Progenitor cell of endocrine pancreas (in vitro differentiated cells): Measurements from ENCODE around the gene SLC25A22. TPM values are rescaled to one million over a fixed set of nuclear protein-coding genes. Genes with fewer than 3 reads are reported as not detected.

Source experiments
- DNase-seq: peaks from one replicate; pipeline ENCODE4 v3.0.0; 2021; ENCODE audit warnings: low spot score; ENCODE audit not compliant: unreplicated experiment
- H3K27ac Mint-ChIP-seq: 2 replicates; pipeline ENCODE4 v1.8.0; 2021; ENCODE audit warnings: mild to moderate bottlenecking, moderate library complexity, mixed read lengths
- H3K27me3 Mint-ChIP-seq: 2 replicates; pipeline ENCODE4 v1.8.0; 2021; ENCODE audit warnings: mixed read lengths
- H3K36me3 Mint-ChIP-seq: 2 replicates; pipeline ENCODE4 v1.8.0; 2022; ENCODE audit warnings: mixed read lengths; ENCODE audit not compliant: insufficient read depth
- H3K4me1 Mint-ChIP-seq: 2 replicates; pipeline ENCODE4 v1.8.0; 2021; ENCODE audit warnings: low read depth, mixed read lengths
- H3K4me3 Mint-ChIP-seq: 2 replicates; pipeline ENCODE4 v1.8.0; 2021; ENCODE audit warnings: low read depth, mild to moderate bottlenecking, moderate library complexity, mixed read lengths
- H3K9me3 Mint-ChIP-seq: 2 replicates; pipeline ENCODE4 v1.8.0; 2021; ENCODE audit warnings: low read depth, mixed read lengths
- CTCF ChIP-seq: fragments of 200-600 bp; sonication (generic); IDR thresholded peaks from one replicate; pipeline ENCODE4 v1.5.0; 2021; ENCODE audit warnings: antibody characterized with exemption, mild to moderate bottlenecking; ENCODE audit not compliant: unreplicated experiment
- total RNA-seq: library from RNA; stranded (reverse); gene quantifications from 2 replicates; pipeline ENCODE4 v1.2.1, GENCODE V29; 2021

SLC25A22 gene
- total RNA-seq, 1 donor from 2014 or later: 40.5 TPM

- no peaks in the 10 kb centered on the region for H3K9me3 Mint-ChIP-seq
- no peak overlapping the region for H3K27ac Mint-ChIP-seq
- H3K36me3 Mint-ChIP-seq: peaks cover 2% of the 10 kb centered on the region
- TF ChIP-seq CTCF: no peak
- H3K4me1 Mint-ChIP-seq: peaks cover 9% of the 10 kb centered on the region
- DNase-seq: peak; percentile 50
- peak overlapping the region; percentile 75 for H3K4me3 Mint-ChIP-seq
- peaks cover 34% of the 10 kb centered on the region for H3K27me3 Mint-ChIP-seq
Observed at GRCh38 chr11:827146-827896, 29.2 kb upstream of the SLC25A22 start.

- H3K27ac Mint-ChIP-seq: no peak overlapping the region
- DNase-seq: no peak
- peaks cover 30% of the 10 kb centered on the region for H3K27me3 Mint-ChIP-seq
- peak overlapping the region; percentile 73 for H3K4me3 Mint-ChIP-seq
- peaks cover 2% of the 10 kb centered on the region for H3K36me3 Mint-ChIP-seq
- no peaks in the 10 kb centered on the region for H3K9me3 Mint-ChIP-seq
- no peak for TF ChIP-seq CTCF
- peaks cover 8% of the 10 kb centered on the region for H3K4me1 Mint-ChIP-seq
Observed at GRCh38 chr11:826836-827145, 28.7 kb upstream of the SLC25A22 start.

GRCh38 chr11:826227-826621 is 28.1 kb upstream of the SLC25A22 start:
- no peak for TF ChIP-seq CTCF
- no peaks in the 10 kb centered on the region for H3K9me3 Mint-ChIP-seq
- H3K4me1 Mint-ChIP-seq: peaks cover 8% of the 10 kb centered on the region
- no peak overlapping the region for H3K27ac Mint-ChIP-seq
- DNase-seq: no peak
- peaks cover 2% of the 10 kb centered on the region for H3K36me3 Mint-ChIP-seq
- H3K27me3 Mint-ChIP-seq: peaks cover 24% of the 10 kb centered on the region
- H3K4me3 Mint-ChIP-seq: peak overlapping the region; percentile 73

GRCh38 chr11:825366-826226 is 27.5 kb upstream of the SLC25A22 start:
- DNase-seq: no peak
- H3K9me3 Mint-ChIP-seq: no peaks in the 10 kb centered on the region
- H3K4me1 Mint-ChIP-seq: peaks cover 10% of the 10 kb centered on the region
- H3K27ac Mint-ChIP-seq: no peak overlapping the region
- peaks cover 2% of the 10 kb centered on the region for H3K36me3 Mint-ChIP-seq
- TF ChIP-seq CTCF: no peak
- H3K27me3 Mint-ChIP-seq: peaks cover 22% of the 10 kb centered on the region
- no peak overlapping the region for H3K4me3 Mint-ChIP-seq

- Mint-ChIP-seq H3K36me3 (peaks cover 2% of the 10 kb centered on the region), H3K27me3 (peaks cover 22% of the 10 kb centered on the region), H3K4me1 (peaks cover 10% of the 10 kb centered on the region), H3K9me3 (no peaks in the 10 kb centered on the region), H3K4me3 (no peak overlapping the region), H3K27ac (no peak overlapping the region)
- DNase-seq: no peak
- no peak for TF ChIP-seq CTCF
Observed at GRCh38 chr11:824942-825341, 26.9 kb upstream of the SLC25A22 start.
